GM12878 (cell line): Measurements from ENCODE around the gene RET. TPM values are rescaled to one million over a fixed set of nuclear protein-coding genes. Genes with fewer than 3 reads are reported as not detected.

Experiments used
- ATAC-seq: fragments of 200-7000 bp; cut with Tn5 transposase; 3 replicates; pipeline ENCODE4 v1.9.1; 2020; ENCODE audit warnings: mild to moderate bottlenecking, moderate library complexity
- BruUV-seq: library from RNA; stranded (reverse); fragments of 400-500 nt; replicated peaks from 2 replicates; lab custom pipeline; 2021; lab: Mats Ljungman, UMichigan
- CTCF ChIA-PET: fragments of 300-600 bp; sonication (Branson Sonifier 250); formaldehyde crosslinking; extraction: SDS; loops from one replicate; lab custom pipeline; 2021; ENCODE audit warnings: inconsistent platforms; lab: Yijun Ruan, JAX
- POLR2A ChIA-PET: fragments of 350-600 bp; formaldehyde crosslinking; extraction: SDS; loops from one replicate; lab custom pipeline; 2021; ENCODE audit warnings: inconsistent platforms; lab: Charles Lee
- RAD21 ChIA-PET: fragments of 300-600 bp; sonication (Branson Sonifier 250); formaldehyde crosslinking; loops from one replicate; lab custom pipeline; 2023; ENCODE audit warnings: antibody characterized with exemption; ENCODE audit not compliant: unreplicated experiment; lab: Charles Lee
- SMC1A ChIA-PET: fragments of 300-600 bp; sonication (Branson Sonifier 250); formaldehyde crosslinking; loops from one replicate; lab custom pipeline; 2023; ENCODE audit not compliant: unreplicated experiment, uncharacterized antibody; lab: Charles Lee
- DNase-seq: peaks from one replicate; pipeline ENCODE4 v3.0.0-alpha.2; 2011; ENCODE audit warnings: low read depth, low spot score
- FAIRE-seq: peaks from 3 replicates; lab custom pipeline; 2011; peaks lifted over from hg19 to GRCh38; lab: Jason Lieb, UNC
- H2AFZ ChIP-seq: 2 replicates; pipeline ENCODE4 v1.6.0; 2011; ENCODE audit warnings: low read depth, low read length, control low read depth; ENCODE audit not compliant: control insufficient read depth
- H3K27ac ChIP-seq: 2 replicates; pipeline ENCODE4 v1.5.1; 2011; ENCODE audit warnings: control low read depth; ENCODE audit not compliant: control insufficient read depth, insufficient read depth
- H3K27me3 ChIP-seq, 2 experiments: replicated peaks in 1 of 2; 2 replicates each; pipeline versions ENCODE4 v1.6.0 to v1.6.1; 2011; ENCODE audit warnings: low read length in 1 of 2; ENCODE audit not compliant: control insufficient read depth in 2 of 2, insufficient read depth in 2 of 2
- H3K36me3 ChIP-seq, 2 experiments: 2 replicates each; pipeline ENCODE4 v1.5.1; 2011; ENCODE audit warnings: low read length in 1 of 2; ENCODE audit not compliant: control insufficient read depth in 2 of 2, insufficient read depth in 2 of 2
- H3K4me1 ChIP-seq: 2 replicates; pipeline ENCODE4 v1.6.1; 2011; ENCODE audit warnings: mild to moderate bottlenecking, low read length, moderate library complexity, mixed read lengths; ENCODE audit not compliant: control insufficient read depth, insufficient read depth
- H3K4me2 ChIP-seq: 2 replicates; pipeline ENCODE4 v1.6.0; 2011; ENCODE audit warnings: control low read depth; ENCODE audit not compliant: control insufficient read depth, insufficient read depth
- H3K4me3 ChIP-seq: fragments of 200-600 bp; sonication (generic); 2 replicates; pipeline ENCODE4 v1.5.1; 2016
- H3K79me2 ChIP-seq: 2 replicates; pipeline ENCODE4 v1.6.0; 2011; ENCODE audit warnings: low read length; ENCODE audit not compliant: control insufficient read depth, insufficient read depth
- H3K9ac ChIP-seq: 2 replicates; pipeline ENCODE4 v1.8.0; 2011; ENCODE audit warnings: low read length, control low read depth, mixed read lengths; ENCODE audit not compliant: control insufficient read depth, insufficient read depth
- H3K9me3 ChIP-seq: replicated peaks from 3 replicates; pipeline ENCODE4 v1.5.1; 2011; ENCODE audit warnings: mild to moderate bottlenecking, low read length; ENCODE audit not compliant: control insufficient read depth, insufficient read depth
- H4K20me1 ChIP-seq: 2 replicates; pipeline ENCODE4 v1.6.0; 2011; ENCODE audit not compliant: control insufficient read depth, insufficient read depth
- CREB1 ChIP-seq: IDR thresholded peaks from 2 replicates; pipeline ENCODE4 v1.6.1; 2012; ENCODE audit warnings: low read depth, mild to moderate bottlenecking, inconsistent platforms
- IKZF1 ChIP-seq: fragments of 450-650 bp; conservative IDR thresholded peaks from 2 replicates; pipeline ENCODE4 v1.6.1; 2017; ENCODE audit warnings: antibody characterized with exemption, mild to moderate bottlenecking
- NBN ChIP-seq: fragments of 450-650 bp; IDR thresholded peaks from 2 replicates; pipeline ENCODE4 v1.6.1; 2016
- YBX1 ChIP-seq: fragments of 450-650 bp; IDR thresholded peaks from 2 replicates; pipeline ENCODE4 v1.6.1; 2016; ENCODE audit warnings: antibody characterized with exemption
- WGBS: methylation state at CpG from one replicate; pipeline ENCODE4 v1.1.6; 2016; ENCODE audit warnings: low lambda C conversion rate; ENCODE audit not compliant: insufficient replicate concordance, insufficient coverage; ENCODE audit errors: missing lambda C conversion rate; 5-methylcytosine and 5-hydroxymethylcytosine counted together
- in situ Hi-C: fragments of 300-500 bp; cut with MboI; formaldehyde crosslinking; loops from 9 replicates; pipeline ENCODE4 v1.14.3; 2018; ENCODE audit warnings: mixed read lengths
- intact Hi-C: fragments of 100-400 bp; cut with micrococcal nuclease; formaldehyde crosslinking; loops from one replicate; pipeline ENCODE4 v1.14.2; 2022; ENCODE audit not compliant: unreplicated experiment
- polyA plus RNA-seq, 11 experiments: library from polyadenylated mRNA; depleted of rRNA in 4 of 11; unstranded in 6 of 11; stranded (reverse) in 5 of 11; fragments of >200 nt; fragmentation: Nextera tagmentation in 4 of 11; fragmentation: Illumina TruSeq in 1 of 11; extraction: Ambion mirVana in 4 of 11; extraction: Trizol in 1 of 11; gene quantifications; 1 replicate in 1 of 11; 2 replicates in 10 of 11; pipeline versions ENCODE4 v1.2.1 to v1.2.3, GENCODE V29; 2011 to 2016; ENCODE audit warnings: inconsistent platforms in 2 of 11, missing spikeins in 2 of 11, low read depth in 1 of 11
- total RNA-seq, 4 experiments: library from RNA; depleted of rRNA in 3 of 4; stranded (reverse); fragments of >200 nt in 3 of 4; fragmentation: Illumina TruSeq in 1 of 4; extraction: Trizol in 1 of 4; gene quantifications; 2 replicates each; pipeline versions ENCODE4 v1.2.1 to v1.2.3, GENCODE V29; 2013 to 2021
- TF ChIP-seq, protein P1 (sequence below): IDR thresholded peaks from 2 replicates; pipeline ENCODE4 v1.6.1; 2011; ENCODE audit warnings: borderline replicate concordance, low read depth, mild to moderate bottlenecking, moderate library complexity, mixed read lengths, low read length; ENCODE audit not compliant: insufficient read depth; ENCODE audit errors: extremely low read length
- TF ChIP-seq, protein P2 (sequence below): fragments of 450-650 bp; IDR thresholded peaks from 2 replicates; pipeline ENCODE4 v1.6.1; 2017; ENCODE audit warnings: low read depth, mild to moderate bottlenecking, moderate library complexity
- TF ChIP-seq, protein P3 (sequence below): fragments of 450-650 bp; IDR thresholded peaks from 2 replicates; pipeline ENCODE4 v1.6.1; 2017; ENCODE audit warnings: mild to moderate bottlenecking, moderate library complexity
- TF ChIP-seq, protein P4 (sequence below): IDR thresholded peaks from 2 replicates; pipeline ENCODE4 v1.6.1; 2011; ENCODE audit warnings: mild to moderate bottlenecking, low read depth, low read length, moderate library complexity; ENCODE audit not compliant: insufficient replicate concordance

The RET gene
- total and polyA plus RNA-seq, 10 of the 15 experiments (the other 5 are each of a cell fraction or from before 2014, with no cell fraction given) = not detected

- ChIA-PET SMC1A (no interaction called here), CTCF (no interaction called here), POLR2A (no interaction called here), RAD21 (no interaction called here)
- TF ChIP-seq CREB1 (no peak), IKZF1 (no peak), YBX1 (no peak), NBN (no peak)
- TF ChIP-seq, protein P1, sequence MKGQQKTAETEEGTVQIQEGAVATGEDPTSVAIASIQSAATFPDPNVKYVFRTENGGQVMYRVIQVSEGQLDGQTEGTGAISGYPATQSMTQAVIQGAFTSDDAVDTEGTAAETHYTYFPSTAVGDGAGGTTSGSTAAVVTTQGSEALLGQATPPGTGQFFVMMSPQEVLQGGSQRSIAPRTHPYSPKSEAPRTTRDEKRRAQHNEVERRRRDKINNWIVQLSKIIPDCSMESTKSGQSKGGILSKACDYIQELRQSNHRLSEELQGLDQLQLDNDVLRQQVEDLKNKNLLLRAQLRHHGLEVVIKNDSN = no peak
- TF ChIP-seq, protein P2, sequence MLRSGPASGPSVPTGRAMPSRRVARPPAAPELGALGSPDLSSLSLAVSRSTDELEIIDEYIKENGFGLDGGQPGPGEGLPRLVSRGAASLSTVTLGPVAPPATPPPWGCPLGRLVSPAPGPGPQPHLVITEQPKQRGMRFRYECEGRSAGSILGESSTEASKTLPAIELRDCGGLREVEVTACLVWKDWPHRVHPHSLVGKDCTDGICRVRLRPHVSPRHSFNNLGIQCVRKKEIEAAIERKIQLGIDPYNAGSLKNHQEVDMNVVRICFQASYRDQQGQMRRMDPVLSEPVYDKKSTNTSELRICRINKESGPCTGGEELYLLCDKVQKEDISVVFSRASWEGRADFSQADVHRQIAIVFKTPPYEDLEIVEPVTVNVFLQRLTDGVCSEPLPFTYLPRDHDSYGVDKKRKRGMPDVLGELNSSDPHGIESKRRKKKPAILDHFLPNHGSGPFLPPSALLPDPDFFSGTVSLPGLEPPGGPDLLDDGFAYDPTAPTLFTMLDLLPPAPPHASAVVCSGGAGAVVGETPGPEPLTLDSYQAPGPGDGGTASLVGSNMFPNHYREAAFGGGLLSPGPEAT = no peak
- TF ChIP-seq, protein P3, sequence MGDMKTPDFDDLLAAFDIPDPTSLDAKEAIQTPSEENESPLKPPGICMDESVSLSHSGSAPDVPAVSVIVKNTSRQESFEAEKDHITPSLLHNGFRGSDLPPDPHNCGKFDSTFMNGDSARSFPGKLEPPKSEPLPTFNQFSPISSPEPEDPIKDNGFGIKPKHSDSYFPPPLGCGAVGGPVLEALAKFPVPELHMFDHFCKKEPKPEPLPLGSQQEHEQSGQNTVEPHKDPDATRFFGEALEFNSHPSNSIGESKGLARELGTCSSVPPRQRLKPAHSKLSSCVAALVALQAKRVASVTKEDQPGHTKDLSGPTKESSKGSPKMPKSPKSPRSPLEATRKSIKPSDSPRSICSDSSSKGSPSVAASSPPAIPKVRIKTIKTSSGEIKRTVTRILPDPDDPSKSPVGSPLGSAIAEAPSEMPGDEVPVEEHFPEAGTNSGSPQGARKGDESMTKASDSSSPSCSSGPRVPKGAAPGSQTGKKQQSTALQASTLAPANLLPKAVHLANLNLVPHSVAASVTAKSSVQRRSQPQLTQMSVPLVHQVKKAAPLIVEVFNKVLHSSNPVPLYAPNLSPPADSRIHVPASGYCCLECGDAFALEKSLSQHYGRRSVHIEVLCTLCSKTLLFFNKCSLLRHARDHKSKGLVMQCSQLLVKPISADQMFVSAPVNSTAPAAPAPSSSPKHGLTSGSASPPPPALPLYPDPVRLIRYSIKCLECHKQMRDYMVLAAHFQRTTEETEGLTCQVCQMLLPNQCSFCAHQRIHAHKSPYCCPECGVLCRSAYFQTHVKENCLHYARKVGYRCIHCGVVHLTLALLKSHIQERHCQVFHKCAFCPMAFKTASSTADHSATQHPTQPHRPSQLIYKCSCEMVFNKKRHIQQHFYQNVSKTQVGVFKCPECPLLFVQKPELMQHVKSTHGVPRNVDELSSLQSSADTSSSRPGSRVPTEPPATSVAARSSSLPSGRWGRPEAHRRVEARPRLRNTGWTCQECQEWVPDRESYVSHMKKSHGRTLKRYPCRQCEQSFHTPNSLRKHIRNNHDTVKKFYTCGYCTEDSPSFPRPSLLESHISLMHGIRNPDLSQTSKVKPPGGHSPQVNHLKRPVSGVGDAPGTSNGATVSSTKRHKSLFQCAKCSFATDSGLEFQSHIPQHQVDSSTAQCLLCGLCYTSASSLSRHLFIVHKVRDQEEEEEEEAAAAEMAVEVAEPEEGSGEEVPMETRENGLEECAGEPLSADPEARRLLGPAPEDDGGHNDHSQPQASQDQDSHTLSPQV = no peak
- TF ChIP-seq, protein P4, sequence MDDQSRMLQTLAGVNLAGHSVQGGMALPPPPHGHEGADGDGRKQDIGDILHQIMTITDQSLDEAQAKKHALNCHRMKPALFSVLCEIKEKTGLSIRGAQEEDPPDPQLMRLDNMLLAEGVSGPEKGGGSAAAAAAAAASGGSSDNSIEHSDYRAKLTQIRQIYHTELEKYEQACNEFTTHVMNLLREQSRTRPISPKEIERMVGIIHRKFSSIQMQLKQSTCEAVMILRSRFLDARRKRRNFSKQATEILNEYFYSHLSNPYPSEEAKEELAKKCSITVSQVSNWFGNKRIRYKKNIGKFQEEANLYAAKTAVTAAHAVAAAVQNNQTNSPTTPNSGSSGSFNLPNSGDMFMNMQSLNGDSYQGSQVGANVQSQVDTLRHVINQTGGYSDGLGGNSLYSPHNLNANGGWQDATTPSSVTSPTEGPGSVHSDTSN = no peak
- Histone ChIP-seq H3K27me3 (no peaks in the 10 kb centered on the region; a peak in 2 of 4 replicates), H3K9me3 (no peaks in the 10 kb centered on the region), H4K20me1 (no peaks in the 10 kb centered on the region), H3K4me2 (no peak overlapping the region), H3K9ac (no peak overlapping the region), H3K79me2 (no peaks in the 10 kb centered on the region), H3K36me3 (no peaks in the 10 kb centered on the region), H2AFZ (no peak overlapping the region), H3K27ac (no peak overlapping the region), H3K4me3 (no peak overlapping the region), H3K4me1 (no peaks in the 10 kb centered on the region)
- no TSS peak for BruUV-seq
- in situ Hi-C loops (no loop called here), intact Hi-C loops (no loop called here)
- DNase-seq (no peak), FAIRE-seq (no peak), ATAC-seq (no peak)
- WGBS = 0% methylated on average over 1 of the region's 1 CpG
These were observed 11.6 kb upstream of the RET start for GRCh38 chr10:43065234-43065633.
